ENCODE data around the gene RAB4B.
"Not testable (repeated sequence)": the region's sequence is repeated elsewhere in the genome, so short reads cannot be mapped to it uniquely, and the experiment has no call there.

RAB4B gene

DNA sequence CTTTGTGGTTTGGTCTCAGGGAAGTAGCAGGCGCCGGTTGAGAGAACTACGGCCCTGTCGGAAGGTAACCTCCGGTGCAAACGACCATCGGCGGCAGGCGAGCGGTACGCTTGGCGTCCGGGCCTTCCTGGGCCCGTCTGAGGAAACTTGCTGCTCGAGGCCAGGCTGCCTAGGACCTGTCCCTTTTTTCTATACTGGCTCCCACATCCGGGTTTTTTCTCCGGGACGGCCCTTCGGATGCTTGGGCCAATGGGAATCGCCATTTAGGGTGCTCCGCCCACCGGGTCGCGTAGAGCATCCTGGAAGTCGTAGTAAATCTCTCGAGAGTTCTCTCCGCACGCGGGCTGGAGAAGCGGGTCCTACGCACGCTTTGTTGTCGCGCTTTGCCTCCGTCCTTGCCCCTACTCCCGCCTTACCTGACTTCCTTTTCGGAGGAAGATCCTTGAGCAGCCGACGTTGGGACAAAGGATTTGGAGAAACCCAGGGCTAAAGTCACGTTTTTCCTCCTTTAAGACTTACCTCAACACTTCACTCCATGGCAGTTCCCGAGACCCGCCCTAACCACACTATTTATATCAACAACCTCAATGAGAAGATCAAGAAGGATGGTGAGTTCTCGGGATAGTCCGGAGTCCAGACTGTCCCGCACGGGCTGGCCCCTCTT lies 27.0 kb upstream of the RAB4B start, which contains the start of gene SNRPA:
TSS of gene SNRPA (plus strand) at position 330 of the 664 bp plus-strand sequence. CDS start at position 536, 206 bp downstream.
- DNase-seq: peak; percentile 96

DNA sequence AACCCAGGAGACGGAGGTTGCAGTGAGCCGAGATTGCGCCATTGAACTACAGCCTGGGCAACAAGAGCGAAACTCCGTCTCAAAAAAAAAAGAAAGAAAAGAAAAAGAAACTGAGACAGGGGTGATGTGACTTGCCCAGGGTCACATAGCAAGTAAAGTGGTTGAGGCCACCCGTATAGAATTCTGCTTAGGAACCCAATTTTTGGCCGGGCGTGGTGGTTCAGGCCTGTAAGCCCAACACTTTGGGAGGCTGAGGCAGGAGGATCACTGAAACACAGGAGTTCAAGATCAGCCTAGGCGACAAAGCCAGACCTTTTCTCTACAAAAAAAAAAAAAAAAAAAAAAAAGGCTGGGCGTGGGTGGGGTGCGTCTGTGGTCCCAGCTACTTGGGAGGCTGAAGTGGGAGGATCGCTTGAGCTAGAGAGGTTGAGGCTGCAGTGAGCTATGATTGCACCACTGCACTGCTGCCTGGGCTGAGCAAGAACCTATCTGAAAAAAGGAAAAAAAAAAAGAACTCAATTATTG lies 25.7 kb upstream of the RAB4B start:
- peak; percentile 47 for DNase-seq

DNA sequence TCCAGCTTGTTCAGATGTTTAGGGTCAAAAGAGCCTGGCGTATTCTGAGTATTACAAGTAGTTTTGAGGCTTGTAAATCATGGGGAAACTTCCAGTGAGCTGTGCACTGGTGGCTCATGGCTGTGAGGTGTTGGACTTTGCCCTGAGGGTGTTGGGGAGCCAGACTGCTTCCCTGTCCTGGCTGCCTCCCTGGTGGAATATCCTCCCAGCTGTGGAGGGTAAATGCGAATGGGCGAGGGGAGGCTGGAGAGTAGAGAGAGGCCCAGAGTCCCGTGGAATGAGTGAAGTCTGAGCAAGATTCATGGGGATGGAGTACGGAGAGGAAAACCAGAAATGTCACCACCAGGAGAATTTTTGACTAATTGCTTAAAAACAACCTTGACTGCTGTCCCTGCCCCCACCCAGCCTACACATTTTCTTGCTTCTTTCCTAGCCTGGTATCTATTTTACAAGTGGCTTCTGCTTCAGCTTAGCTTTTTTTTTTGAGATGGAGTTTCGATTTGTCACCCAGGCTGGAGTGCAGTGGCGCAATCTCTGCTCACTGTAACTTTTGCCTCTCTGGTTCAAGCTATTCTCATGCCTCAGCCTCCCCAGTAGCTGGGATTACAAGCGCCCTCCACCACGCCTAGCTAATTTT lies 23.3 kb upstream of the RAB4B start:
- DNase-seq: peak; percentile 79

DNA sequence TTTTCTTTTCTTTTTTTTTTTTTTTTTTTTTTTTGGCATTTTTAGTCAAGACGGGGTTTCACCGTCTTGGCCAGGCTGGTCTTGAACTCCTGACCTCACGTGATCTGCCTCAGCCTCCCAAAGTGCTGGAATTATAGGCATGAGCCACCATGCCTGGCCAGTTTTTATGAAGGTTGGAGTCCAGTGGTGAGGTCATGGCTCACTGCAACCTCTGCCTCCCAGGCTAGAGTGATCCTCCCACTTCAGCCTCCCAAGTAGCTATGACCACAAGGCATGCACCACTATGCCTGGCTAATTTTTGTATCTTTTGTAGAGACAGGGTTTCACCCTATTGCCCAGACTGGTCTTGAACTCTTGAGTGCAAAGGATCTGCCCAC lies 22.8 kb upstream of the RAB4B start:
- no peak for DNase-seq

DNA sequence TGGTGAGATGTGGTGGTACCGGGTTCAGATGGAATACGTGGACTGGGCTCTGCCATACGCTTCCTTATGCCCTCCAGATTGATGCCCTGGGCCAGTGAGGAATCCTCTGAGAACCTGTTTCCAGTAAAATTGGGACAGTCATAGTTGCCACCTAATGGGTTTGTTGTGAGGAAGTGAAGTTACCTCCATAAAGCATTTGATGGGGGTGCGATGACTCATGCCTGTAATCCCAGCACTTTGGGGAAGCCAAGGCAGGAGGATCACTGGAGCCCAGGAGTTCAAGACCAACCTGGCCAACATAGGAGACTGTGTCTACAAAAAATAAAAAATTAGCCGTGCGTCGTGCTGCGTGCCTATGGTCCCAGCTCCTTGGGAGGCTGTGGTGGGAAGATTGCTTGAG lies 22.3 kb upstream of the RAB4B start:
- no peak for DNase-seq

DNA sequence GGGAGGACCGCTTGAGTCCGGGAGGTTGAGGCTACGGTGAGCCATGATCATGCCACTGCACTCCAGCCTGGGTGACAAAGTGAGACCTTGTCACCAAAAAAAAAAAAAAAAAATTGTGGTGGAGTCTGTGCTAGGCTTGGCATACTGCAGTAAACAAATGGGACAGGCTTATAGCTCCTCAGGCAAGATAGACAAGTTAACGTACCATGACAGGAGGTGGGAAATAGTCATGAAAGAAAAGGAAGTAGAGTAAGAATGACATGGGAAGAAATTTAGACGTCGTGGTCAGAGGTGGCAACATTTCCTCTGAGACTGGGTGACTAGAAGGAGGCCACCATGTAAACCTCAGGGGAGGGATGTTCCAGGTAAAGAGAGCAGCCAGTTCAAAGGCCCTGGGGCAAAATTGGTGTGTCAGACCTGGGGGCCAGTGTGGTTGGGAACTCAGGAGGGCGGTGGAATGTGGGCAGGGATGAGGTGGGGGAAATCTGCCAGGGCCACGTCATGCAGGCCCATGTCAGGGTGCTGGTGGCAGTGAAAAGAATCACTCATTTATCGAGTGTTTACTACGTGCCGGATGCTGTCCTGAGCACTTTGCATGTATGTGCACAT lies 21.4 kb upstream of the RAB4B start:
- peak; percentile 68 for DNase-seq

DNA sequence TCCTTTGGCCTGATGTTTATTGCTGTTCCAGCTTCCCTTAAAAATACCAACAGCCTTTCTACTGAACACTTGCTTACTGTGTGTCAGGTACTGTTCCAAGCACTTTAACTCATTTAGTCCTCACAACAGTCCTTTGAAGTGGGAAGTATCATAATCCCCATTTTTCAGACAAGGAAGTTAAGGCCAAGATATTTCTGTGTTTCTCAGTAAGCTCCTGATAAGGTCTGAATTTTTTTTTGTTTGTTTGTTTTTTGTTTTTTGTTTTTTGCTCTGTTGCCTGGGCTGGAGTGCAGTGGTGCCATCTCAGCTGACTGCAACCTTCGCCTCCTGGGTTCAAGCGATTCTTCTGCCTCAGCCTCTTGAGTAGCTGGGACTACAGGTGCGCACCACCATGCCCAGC lies 19.6 kb upstream of the RAB4B start:
- DNase-seq: no peak

DNA sequence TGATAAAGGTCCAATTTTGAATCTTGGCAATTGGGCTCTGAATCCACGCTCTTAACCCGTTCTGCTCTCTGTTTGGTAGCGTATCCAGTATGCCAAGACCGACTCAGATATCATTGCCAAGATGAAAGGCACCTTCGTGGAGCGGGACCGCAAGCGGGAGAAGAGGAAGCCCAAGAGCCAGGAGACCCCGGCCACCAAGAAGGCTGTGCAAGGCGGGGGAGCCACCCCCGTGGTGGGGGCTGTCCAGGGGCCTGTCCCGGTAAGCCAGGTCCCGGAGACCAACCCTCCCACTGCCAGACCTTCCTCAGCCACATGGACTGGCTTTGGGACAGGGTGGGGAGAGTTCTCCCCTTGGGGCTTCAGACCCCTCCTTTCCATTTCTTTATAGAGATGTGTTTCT lies 18.7 kb upstream of the RAB4B start:
- no peak for DNase-seq

DNA sequence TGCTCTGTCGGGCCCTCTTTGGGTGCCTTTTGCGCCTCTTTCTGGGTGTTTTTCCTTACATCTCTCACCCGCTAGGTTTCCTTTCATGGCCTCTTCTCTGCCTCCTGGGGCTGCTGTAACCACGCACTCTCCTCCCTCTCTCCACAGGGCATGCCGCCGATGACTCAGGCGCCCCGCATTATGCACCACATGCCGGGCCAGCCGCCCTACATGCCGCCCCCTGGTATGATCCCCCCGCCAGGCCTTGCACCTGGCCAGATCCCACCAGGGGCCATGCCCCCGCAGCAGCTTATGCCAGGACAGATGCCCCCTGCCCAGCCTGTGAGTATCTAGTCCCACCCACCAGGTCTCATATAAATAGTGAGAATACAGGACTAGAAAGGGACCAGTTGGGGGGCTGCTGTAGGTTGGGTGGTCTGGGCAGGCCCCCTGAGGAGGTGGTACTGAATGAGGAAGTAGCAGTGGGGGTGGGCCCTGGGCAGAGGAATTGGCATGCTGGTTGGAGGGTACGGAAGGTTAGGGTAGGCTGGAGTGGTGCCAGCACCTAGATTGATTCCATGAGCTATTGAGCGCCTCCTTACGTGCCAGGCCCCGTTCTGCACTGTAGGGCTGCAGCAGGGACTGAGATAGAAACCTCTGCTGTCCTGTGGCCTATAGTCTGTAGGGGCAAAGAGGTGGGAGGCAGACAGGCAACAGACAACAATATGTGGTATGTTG lies 15.1 kb upstream of the RAB4B start:
- DNase-seq: no peak

DNA sequence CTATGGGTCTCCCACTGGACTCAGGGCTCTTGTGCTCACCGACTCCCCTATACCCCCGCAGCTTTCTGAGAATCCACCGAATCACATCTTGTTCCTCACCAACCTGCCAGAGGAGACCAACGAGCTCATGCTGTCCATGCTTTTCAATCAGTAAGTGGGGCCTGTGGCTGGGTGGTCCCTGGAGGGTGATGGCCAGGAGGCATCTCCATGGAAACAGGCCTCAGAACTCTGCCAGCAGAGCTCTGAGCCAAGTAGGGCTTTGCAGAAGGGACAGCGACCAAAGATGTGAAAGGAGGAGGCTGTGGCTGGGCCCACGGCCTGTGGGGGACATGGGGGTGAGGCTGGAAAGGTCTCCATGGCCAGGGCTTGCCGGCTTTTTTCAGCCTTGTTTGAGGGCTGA lies 14.5 kb upstream of the RAB4B start:
- no peak for DNase-seq

DNA sequence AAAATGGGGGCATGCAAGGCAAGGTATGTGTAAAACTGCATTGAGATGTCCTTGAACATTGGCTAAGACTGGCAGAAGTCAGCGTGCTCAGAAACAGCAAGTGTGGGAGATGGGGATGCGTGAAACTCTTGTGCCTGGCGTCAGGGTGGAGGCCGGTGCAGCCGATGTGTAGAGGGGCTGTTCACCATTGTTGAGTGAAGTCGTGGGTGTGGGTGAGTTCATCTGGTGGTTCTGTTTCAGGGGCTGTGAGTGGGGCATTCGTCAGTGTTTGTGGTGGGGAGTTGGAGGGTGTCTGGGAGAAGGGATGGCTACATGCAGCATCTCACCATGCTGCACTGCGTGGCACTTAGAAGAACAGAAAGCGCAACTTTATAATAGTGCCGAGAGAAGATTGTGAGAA lies 14.1 kb upstream of the RAB4B start:
- no peak for DNase-seq

DNA sequence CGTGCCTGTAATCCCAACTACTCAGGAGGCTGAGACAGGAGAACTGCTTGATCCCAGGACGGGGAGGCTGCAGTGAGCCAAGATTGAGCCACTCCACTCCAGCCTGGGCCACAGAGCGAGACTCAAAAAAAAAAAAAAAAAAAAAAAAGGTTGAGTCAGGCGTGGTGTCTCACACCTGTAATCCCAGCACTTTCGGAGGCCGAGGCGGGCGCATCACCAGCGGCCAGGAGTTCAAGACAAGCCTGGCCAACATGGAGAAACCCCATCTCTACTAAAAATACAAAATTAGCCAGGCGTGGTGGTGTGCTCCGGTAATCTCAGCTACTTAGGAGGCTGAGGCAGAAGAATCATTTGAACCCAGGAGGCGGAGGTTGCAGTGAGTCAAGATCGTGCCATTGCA lies 11.7 kb upstream of the RAB4B start:
- not testable (repeated sequence) for DNase-seq

DNA sequence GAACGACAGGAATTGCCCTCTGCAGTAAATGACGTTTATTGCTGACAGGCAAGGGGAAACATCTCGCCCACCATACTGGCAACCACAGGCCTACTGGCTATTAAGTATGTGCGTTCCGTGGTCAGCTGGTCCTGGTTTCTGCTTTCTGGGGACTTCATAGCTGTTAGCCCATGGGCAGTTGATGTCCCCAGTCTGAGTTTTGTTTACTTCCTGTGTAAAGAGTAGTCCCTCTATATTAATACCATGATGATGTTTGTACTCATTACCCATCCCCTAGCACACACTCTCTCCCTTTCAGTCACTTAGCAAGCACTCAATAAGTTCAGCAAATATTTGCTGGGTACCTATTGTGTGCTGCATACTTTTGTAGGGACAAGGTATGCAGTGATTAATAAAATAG lies 9.2 kb upstream of the RAB4B start:
- no peak for DNase-seq

DNA sequence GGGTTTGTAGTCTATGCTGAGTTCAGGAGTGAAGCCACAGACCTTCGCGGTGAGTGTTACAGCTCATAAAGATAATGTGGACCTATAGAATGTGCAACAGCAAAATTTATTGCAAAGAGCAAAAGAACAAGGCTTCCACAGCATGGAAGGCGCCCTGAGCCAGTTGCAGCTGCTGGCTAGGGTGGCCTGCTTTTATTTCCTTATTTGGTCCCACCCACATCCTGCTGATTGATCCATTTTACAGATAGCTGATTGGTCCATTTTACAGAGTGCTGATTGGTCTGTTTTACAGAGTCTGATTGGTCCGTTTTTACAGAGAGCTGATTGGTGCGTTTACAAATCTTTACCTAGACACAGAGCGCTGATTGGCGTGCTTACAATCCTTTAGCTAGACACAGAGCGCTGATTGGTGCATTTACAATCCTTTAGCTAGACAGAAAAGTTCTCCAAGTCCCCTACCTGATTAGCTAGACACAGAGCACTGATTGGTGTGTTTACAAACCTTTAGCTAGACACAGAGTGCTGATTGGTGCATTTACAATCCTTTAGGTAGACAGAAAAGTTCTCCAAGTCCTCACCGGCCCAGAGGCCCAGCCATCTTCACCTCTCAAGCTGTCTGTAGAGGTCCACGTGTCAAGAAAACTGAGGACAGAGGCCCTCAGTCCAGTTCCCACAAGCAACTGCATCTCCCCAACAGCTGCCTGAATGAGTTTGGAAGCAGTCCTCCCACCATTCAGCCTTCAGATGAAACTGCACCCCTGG lies 6.8 kb upstream of the RAB4B start:
- not testable (repeated sequence) for DNase-seq

DNA sequence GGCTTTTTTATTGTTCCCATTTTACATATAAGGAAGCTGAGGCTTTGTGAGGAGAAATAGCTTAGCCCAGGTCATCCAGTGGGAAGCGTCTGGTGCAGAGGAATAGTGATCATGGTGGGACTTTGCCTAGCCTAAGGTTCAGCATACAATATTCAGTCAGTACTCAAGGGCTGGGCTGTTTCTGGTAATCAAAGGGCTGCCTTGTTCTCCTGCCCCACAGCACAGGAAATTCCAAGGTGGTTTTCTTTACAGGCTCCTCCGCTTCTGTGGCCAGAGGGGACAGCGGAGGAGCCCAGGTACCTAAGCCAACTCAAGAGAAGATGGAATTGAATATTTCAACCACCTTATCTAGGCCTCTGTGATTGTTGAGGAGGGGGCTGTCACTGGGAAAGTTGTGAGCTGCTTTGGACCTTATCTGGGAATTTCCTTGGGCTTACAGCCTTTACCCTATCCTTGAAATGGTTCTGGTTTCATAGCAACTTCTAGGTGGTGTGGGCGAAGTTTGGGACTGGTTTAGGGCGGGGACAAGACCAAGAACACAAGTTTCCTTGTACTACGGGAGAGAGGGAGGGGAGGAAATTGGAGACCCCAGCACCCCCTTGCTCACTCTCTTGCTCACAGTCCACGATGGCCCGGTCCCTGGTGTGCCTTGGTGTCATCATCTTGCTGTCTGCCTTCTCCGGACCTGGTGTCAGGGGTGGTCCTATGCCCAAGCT lies 3.0 kb upstream of the RAB4B start, which contains the start of gene MIA:
TSS of gene MIA (plus strand) at position 606 of the 716 bp plus-strand sequence. CDS start at position 628, 22 bp downstream.
- DNase-seq: no peak

DNA sequence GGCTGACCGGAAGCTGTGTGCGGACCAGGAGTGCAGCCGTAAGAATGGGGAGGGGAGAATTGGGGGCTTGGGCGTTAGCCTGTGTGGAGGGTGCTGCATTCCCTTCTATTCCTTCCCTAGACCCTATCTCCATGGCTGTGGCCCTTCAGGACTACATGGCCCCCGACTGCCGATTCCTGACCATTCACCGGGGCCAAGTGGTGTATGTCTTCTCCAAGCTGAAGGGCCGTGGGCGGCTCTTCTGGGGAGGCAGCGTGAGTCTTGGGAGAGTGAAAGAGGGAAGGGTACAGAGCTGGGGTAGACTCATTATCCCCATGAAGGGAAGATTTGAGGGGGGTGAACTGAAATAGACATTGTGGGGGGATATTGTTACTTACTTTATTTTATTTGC lies 2.4 kb upstream of the RAB4B start:
- no peak for DNase-seq

DNA sequence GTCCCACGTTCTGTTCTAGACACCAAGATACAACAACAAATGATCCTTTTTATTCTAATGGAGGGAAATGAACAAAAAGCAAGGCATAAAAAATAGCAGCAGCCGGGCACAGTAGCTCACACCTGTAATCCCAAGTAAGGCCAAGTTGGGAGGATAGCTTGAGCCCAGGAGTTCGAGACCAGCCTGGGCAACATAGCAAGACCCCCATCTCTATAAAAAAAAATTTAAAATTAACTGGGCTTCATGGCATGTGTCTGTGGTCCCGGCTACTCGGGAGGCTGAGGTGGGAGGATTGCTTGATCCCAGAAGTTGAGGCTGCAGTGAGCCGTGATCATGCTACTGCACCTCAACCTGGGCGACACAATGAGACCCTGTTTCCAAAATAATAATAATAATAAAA lies 1.7 kb upstream of the RAB4B start:
- DNase-seq: no peak

DNA sequence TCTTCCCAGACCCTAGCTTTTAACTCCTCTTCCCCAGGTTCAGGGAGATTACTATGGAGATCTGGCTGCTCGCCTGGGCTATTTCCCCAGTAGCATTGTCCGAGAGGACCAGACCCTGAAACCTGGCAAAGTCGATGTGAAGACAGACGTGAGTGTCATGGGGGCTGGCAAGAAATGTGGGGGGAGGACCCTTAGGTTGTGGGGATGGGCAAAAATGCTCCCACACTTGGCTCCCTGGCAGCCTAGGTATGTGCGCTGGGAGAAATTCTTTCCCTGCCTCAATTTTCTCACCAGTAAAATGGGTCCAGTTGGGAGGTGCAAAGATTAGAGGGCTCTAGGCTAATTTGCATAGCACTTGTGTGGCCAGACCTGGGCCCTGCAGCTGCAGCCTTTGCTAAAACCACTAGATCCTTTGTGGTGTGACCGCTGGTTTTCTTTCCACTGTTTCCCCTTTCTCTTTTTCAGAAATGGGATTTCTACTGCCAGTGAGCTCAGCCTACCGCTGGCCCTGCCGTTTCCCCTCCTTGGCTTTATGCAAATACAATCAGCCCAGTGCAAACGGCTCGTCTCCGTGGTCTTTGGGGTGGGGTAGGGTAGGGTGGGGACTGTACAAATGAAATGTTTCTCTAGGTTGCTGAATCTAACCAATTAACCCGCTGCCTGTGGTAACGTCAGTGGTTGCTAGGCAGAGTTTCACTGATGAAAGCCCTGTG lies 959 bp upstream of the RAB4B start:
- peak; percentile 88 for DNase-seq

DNA sequence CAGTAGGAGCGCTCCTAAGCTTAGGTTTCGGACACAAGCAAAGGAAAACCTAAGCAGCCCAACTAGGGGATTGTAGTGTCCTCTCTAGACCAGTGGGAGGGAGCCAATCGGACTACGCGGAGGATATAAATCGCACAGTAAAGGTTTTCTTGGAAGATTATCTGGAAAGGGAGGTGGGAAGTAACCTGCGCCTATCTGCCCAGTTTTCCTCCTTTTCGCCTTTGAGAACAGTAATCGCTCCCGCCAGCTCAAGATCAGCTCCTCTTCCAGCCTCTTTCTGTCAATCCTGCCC lies 456 bp upstream of the RAB4B start:
- DNase-seq: no peak

DNA sequence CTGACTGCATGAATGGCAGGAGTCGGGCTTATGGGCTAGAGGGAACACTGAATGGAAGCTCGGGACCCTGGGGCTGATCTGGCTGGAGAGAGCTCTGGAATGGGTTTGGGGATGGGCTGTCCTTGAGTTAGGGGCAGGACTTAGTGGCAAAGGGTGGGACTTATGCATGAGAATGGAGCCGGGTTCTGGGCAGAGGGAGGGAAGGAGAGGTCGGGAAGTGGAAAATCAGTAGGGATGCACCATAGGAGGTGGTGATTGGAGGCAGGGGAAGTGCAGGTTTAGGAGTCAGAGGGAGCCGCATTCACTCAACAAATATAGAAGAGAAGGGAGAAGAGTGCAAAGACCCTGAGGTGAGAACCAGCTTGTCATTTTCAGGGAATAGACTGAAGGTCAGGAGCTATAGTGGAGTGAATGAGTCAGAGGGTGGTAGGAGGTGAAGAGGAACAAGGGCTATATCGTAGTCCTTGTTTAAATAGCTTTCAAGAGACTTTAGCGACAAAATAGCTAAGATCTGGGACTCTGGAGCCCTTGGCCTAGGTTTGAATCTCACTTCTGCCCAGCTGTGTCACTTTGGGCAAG lies 748 bp downstream of the RAB4B start:
- no peak for DNase-seq

DNA sequence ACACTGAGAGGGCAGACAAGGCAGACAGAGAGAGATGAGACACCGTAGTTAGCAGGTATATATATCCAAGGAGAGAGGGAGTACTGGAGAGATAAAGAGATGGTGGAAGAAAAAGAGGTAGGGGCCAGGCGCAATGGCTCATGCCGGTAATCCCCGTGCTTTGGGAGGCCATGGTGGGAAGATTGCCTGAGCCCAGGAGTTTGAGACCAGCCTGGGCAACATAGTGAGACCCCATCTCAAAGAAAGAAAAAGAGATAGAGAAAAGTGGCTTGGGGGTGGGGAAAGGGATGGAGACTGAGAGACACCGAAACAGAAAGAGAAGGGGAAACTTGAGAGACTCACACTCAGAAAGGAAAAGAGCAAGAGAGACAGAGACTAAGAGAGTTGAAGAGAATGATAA lies 2.5 kb downstream of the RAB4B start:
- no peak for DNase-seq
